DOHH2 (cell line): ENCODE results near the gene VWC2.

Experiments
- H3F3A ChIP-seq: fragments of 200-600 bp; sonication (generic), shearing (Covaris generic); 2 replicates; pipeline ENCODE4 v1.6.0; 2016; ENCODE audit warnings: antibody characterized with exemption, mild to moderate bottlenecking; ENCODE audit not compliant: control insufficient read depth, insufficient read depth
- H3K27ac ChIP-seq: fragments of 200-600 bp; sonication (generic); 2 replicates; pipeline ENCODE4 v1.5.1; 2014; ENCODE audit warnings: low read depth, mild to moderate bottlenecking, low read length, moderate library complexity
- H3K27me3 ChIP-seq: fragments of 200-600 bp; sonication (generic); 2 replicates; pipeline ENCODE4 v1.6.1; 2014; ENCODE audit warnings: mild to moderate bottlenecking, low read length, mixed read lengths; ENCODE audit not compliant: control insufficient read depth
- H3K36me3 ChIP-seq: fragments of 200-600 bp; sonication (generic); 2 replicates; pipeline ENCODE4 v1.6.1; 2014; ENCODE audit warnings: mild to moderate bottlenecking, low read length, moderate library complexity, mixed read lengths; ENCODE audit not compliant: control insufficient read depth
- H3K4me1 ChIP-seq: fragments of 200-600 bp; sonication (generic); 2 replicates; pipeline ENCODE4 v1.6.1; 2014; ENCODE audit warnings: mild to moderate bottlenecking, low read length, mixed read lengths; ENCODE audit not compliant: control insufficient read depth
- H3K4me2 ChIP-seq: fragments of 200-600 bp; sonication (generic); 2 replicates; pipeline ENCODE4 v1.6.0; 2014; ENCODE audit warnings: mild to moderate bottlenecking, low read length, moderate library complexity
- H3K4me3 ChIP-seq: fragments of 200-600 bp; sonication (generic); 2 replicates; pipeline ENCODE4 v1.5.1; 2014; ENCODE audit warnings: mild to moderate bottlenecking, low read length, mixed read lengths
- H3K79me2 ChIP-seq: fragments of 200-600 bp; sonication (generic); 2 replicates; pipeline ENCODE4 v1.6.1; 2014; ENCODE audit warnings: mild to moderate bottlenecking, low read length, mixed read lengths; ENCODE audit not compliant: control insufficient read depth
- H3K9me2 ChIP-seq: fragments of 200-600 bp; sonication (generic); replicated peaks from 2 replicates; pipeline ENCODE4 v1.6.1; 2014; ENCODE audit warnings: mild to moderate bottlenecking, low read length, mixed read lengths; ENCODE audit not compliant: control insufficient read depth
- H3K9me3 ChIP-seq: fragments of 200-600 bp; sonication (generic); 2 replicates; pipeline ENCODE4 v1.6.1; 2014; ENCODE audit warnings: antibody characterized with exemption, low read length, mixed read lengths; ENCODE audit not compliant: control insufficient read depth, insufficient read depth
- H4K20me1 ChIP-seq: fragments of 200-600 bp; sonication (generic); 2 replicates; pipeline ENCODE4 v1.6.0; 2014; ENCODE audit warnings: low read depth, mild to moderate bottlenecking, antibody characterized with exemption, low read length, moderate library complexity; ENCODE audit not compliant: control insufficient read depth, insufficient read depth
- EZH2phosphoT487 ChIP-seq: fragments of 200-600 bp; sonication (generic); IDR thresholded peaks from 2 replicates; pipeline ENCODE4 v1.6.1; 2017; ENCODE audit warnings: borderline replicate concordance, mild to moderate bottlenecking, antibody characterized with exemption, low read length, moderate library complexity, mixed read lengths
- TF ChIP-seq, protein P1 (sequence below): fragments of 200-600 bp; sonication (generic); IDR thresholded peaks from one replicate; pipeline ENCODE4 v1.5.1; 2014; ENCODE audit warnings: antibody characterized with exemption, mild to moderate bottlenecking, low read depth, low read length; ENCODE audit not compliant: poor library complexity, severe bottlenecking

The VWC2 gene

DNA sequence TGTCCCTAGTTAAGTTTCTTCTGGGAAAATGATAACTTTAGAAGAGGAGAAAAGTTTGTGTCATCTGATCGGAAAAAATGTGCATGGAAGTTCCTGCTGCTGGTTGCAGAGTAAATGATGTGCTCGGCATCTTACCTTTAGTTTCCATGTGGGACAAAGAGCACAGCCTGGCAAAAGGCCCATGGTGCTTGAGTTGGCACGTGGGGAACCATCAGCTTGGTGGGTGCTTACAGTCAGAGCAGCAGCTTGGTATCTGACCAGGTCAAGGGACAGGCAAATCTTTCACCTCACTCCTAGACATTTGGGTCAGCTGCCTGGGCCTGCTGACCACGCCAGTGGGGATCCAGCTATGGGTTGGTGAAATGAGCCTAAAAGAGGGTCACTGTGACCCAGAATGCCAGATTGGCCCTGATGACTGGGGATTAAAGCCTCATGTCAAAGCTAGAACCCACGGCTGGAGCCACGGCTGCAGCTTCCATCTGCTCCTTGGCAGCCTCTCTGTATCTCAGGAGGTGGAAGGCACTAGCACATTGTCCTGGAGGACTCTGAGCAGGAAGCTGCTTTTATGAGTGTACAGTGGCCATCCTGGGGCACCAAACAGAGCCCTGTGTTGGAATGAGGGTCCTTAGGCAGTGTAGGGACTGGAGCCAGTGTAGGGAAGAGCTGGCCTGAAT lies 24.7 kb downstream of the VWC2 start:
- Histone ChIP-seq H3F3A (no peaks in the 10 kb centered on the region), H3K36me3 (no peaks in the 10 kb centered on the region), H3K4me3 (no peak overlapping the region), H3K27me3 (peaks cover 3% of the 10 kb centered on the region; the same call in 1 of the 2 replicates), H3K79me2 (no peaks in the 10 kb centered on the region), H3K4me1 (no peaks in the 10 kb centered on the region), H4K20me1 (no peaks in the 10 kb centered on the region), H3K9me2 (no peaks in the 10 kb centered on the region), H3K4me2 (no peak overlapping the region), H3K27ac (no peak overlapping the region), H3K9me3 (no peaks in the 10 kb centered on the region)
- no peak for TF ChIP-seq EZH2phosphoT487
- TF ChIP-seq, protein P1, sequence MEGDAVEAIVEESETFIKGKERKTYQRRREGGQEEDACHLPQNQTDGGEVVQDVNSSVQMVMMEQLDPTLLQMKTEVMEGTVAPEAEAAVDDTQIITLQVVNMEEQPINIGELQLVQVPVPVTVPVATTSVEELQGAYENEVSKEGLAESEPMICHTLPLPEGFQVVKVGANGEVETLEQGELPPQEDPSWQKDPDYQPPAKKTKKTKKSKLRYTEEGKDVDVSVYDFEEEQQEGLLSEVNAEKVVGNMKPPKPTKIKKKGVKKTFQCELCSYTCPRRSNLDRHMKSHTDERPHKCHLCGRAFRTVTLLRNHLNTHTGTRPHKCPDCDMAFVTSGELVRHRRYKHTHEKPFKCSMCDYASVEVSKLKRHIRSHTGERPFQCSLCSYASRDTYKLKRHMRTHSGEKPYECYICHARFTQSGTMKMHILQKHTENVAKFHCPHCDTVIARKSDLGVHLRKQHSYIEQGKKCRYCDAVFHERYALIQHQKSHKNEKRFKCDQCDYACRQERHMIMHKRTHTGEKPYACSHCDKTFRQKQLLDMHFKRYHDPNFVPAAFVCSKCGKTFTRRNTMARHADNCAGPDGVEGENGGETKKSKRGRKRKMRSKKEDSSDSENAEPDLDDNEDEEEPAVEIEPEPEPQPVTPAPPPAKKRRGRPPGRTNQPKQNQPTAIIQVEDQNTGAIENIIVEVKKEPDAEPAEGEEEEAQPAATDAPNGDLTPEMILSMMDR = no peak

DNA sequence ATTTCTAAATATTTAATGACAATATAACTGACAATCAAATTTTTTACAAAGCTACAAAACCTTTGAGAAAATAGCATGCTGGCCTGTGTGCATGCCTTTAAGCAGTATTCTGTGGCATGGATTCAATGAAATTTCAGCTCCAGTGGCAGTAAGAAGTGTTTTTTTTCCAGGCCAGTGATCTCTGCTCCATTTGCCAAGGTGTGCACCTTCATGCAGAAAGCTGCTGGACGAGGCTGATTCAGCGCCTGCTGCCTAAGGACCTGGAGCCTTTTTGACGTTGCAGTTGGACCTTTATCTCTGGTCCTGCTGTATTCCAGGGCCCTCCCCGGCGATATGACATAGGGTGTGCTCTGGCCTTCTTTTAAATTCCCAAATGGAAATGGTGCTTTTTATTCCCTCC lies 26.6 kb downstream of the VWC2 start:
- TF ChIP-seq EZH2phosphoT487 = no peak
- TF ChIP-seq, protein P1 = no peak
- Histone ChIP-seq H3K4me1 (no peaks in the 10 kb centered on the region), H3K4me2 (no peak overlapping the region), H3K27me3 (no peaks in the 10 kb centered on the region), H3K9me2 (no peaks in the 10 kb centered on the region), H3K36me3 (no peaks in the 10 kb centered on the region), H4K20me1 (no peaks in the 10 kb centered on the region), H3K79me2 (no peaks in the 10 kb centered on the region), H3K27ac (no peak overlapping the region), H3K4me3 (no peak overlapping the region), H3F3A (no peaks in the 10 kb centered on the region), H3K9me3 (no peaks in the 10 kb centered on the region)

DNA sequence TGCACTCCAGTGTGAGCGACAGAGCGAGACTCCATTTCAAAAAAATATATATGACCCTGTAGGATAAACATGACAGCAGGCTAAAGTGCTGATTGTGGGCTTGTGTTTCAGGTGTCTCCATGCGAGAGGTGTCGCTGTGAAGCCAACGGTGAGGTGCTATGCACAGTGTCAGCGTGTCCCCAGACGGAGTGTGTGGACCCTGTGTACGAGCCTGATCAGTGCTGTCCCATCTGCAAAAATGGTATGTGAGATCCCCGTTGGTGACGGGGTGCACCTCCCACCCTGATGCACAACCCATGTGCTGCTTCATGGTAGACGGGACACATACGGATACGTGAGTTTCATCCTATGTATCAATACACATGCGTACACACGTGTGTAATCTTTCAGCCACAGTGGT lies 29.2 kb downstream of the VWC2 start:
- no peaks in the 10 kb centered on the region for H3K9me2 ChIP-seq
- H3K36me3 ChIP-seq = no peaks in the 10 kb centered on the region
- H3K4me1 ChIP-seq = no peaks in the 10 kb centered on the region
- no peaks in the 10 kb centered on the region for H3K9me3 ChIP-seq
- no peaks in the 10 kb centered on the region for H3F3A ChIP-seq
- no peaks in the 10 kb centered on the region for H3K79me2 ChIP-seq
- no peaks in the 10 kb centered on the region for H4K20me1 ChIP-seq
- no peak overlapping the region for H3K4me2 ChIP-seq
- H3K4me3 ChIP-seq = no peak overlapping the region
- H3K27ac ChIP-seq = no peak overlapping the region
- peaks cover 3% of the 10 kb centered on the region; the same call in 1 of the 2 replicates for H3K27me3 ChIP-seq
- TF ChIP-seq, protein P1 = no peak
- no peak for TF ChIP-seq EZH2phosphoT487
